Thyroid gland (tissue), 4 donors: ENCODE data around the gene MGAM2. TPM values are rescaled to one million over a fixed set of nuclear protein-coding genes. Genes with fewer than 3 reads are reported as not detected.

Experiments used
- DNase-seq, 2 donors: peaks; one replicate each; pipeline ENCODE4 v3.0.0-alpha.2; 2019
- H3K27ac ChIP-seq, 3 donors: fragments of 200-600 bp; sonication (generic); 1 replicate in 2 of 3; 2 replicates in 1 of 3; pipeline ENCODE4 v1.5.1; 2016 to 2019; ENCODE audit warnings: mild to moderate bottlenecking in 1 of 3, moderate library complexity in 1 of 3
- H3K27me3 ChIP-seq: fragments of 200-600 bp; sonication (generic); one replicate; pipeline ENCODE4 v1.5.1; 2019
- H3K36me3 ChIP-seq, 2 donors: fragments of 200-600 bp; sonication (generic); one replicate each; pipeline ENCODE4 v1.5.1; 2016 to 2019
- H3K4me1 ChIP-seq, 2 donors: fragments of 200-600 bp; sonication (generic); one replicate each; pipeline ENCODE4 v1.5.1; 2017 to 2019
- H3K4me3 ChIP-seq, 3 donors: fragments of 200-600 bp; sonication (generic); replicated peaks in 1 of 3; 1 replicate in 2 of 3; 2 replicates in 1 of 3; pipeline ENCODE4 v1.5.1; 2016; ENCODE audit warnings: mild to moderate bottlenecking in 1 of 3
- H3K9me3 ChIP-seq: fragments of 200-600 bp; sonication (generic); one replicate; pipeline ENCODE4 v1.5.1; 2017
- POLR2A ChIP-seq, 2 donors: fragments of 450-650 bp; IDR thresholded peaks; one replicate each; pipeline ENCODE4 v1.6.1; 2017; ENCODE audit warnings: antibody characterized with exemption in 2 of 2, mild to moderate bottlenecking in 2 of 2, moderate library complexity in 1 of 2
- WGBS, 2 donors: methylation state at CpG; one replicate each; pipeline ENCODE4 v1.1.5; 2017; 5-methylcytosine and 5-hydroxymethylcytosine counted together
- intact Hi-C: fragments of 100-400 bp; cut with DNase I; formaldehyde crosslinking; loops from one replicate; pipeline ENCODE4 v1.15.1; 2023
- total RNA-seq, 4 donors: library from RNA; depleted of rRNA; stranded (reverse); fragments of >200 nt; gene quantifications; one replicate each; pipeline ENCODE4 v1.2.3, GENCODE V29; 2016
- TF ChIP-seq, protein P1 (sequence below), 6 experiments: fragments of 200-600 bp in 3 of 6; fragments of 450-650 bp in 3 of 6; sonication (generic) in 3 of 6; IDR thresholded peaks; one replicate each; pipeline ENCODE4 v1.5.1; 2016 to 2019; ENCODE audit warnings: antibody characterized with exemption in 6 of 6, mild to moderate bottlenecking in 2 of 6, inconsistent platforms in 1 of 6, moderate library complexity in 1 of 6

MGAM2 gene
- not detected for total RNA-seq

DNA sequence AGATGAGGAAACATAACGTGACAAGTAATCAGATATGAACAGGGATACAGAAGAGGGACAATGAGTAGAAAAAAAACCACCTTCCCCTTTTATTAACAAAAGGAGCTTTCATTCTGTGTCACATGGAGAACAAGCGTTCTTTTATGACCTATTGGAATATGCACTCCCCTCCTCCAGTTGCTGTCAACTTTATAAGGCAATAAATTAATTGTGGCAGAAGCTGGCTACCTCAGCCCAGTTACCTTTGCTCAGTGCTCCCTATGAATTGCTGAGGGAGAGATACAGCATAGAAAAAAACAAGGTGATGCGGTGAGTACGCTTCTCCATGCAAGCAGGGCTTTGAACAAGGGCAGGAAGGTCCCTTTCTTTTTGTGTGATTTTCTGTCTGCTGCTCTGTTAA lies at the start of gene MGAM2:
MGAM2 (plus strand) TSS at position 220 of the 400 bp plus-strand sequence. CDS start 5,156 bp downstream, outside the sequence.
- Histone ChIP-seq H3K27me3 (no peaks in the 10 kb centered on the region), H3K36me3 (no peaks in the 10 kb centered on the region), H3K4me3 (no peak within 1 kb of the TSS), H3K27ac (no peak within 1 kb of the TSS), H3K4me1 (no peaks in the 10 kb centered on the region), H3K9me3 (no peaks in the 10 kb centered on the region)
- no peak for DNase-seq
- intact Hi-C loops, result no loop called here
- TF ChIP-seq, protein P1, sequence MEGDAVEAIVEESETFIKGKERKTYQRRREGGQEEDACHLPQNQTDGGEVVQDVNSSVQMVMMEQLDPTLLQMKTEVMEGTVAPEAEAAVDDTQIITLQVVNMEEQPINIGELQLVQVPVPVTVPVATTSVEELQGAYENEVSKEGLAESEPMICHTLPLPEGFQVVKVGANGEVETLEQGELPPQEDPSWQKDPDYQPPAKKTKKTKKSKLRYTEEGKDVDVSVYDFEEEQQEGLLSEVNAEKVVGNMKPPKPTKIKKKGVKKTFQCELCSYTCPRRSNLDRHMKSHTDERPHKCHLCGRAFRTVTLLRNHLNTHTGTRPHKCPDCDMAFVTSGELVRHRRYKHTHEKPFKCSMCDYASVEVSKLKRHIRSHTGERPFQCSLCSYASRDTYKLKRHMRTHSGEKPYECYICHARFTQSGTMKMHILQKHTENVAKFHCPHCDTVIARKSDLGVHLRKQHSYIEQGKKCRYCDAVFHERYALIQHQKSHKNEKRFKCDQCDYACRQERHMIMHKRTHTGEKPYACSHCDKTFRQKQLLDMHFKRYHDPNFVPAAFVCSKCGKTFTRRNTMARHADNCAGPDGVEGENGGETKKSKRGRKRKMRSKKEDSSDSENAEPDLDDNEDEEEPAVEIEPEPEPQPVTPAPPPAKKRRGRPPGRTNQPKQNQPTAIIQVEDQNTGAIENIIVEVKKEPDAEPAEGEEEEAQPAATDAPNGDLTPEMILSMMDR (IDR thresholded peaks at IDR 0.05), result no peak
- TF ChIP-seq POLR2A (IDR thresholded peaks at IDR 0.05), result no peak
- 68 to 73% methylated on average over 4 of the region's 4 CpGs for WGBS, 2 donors

DNA sequence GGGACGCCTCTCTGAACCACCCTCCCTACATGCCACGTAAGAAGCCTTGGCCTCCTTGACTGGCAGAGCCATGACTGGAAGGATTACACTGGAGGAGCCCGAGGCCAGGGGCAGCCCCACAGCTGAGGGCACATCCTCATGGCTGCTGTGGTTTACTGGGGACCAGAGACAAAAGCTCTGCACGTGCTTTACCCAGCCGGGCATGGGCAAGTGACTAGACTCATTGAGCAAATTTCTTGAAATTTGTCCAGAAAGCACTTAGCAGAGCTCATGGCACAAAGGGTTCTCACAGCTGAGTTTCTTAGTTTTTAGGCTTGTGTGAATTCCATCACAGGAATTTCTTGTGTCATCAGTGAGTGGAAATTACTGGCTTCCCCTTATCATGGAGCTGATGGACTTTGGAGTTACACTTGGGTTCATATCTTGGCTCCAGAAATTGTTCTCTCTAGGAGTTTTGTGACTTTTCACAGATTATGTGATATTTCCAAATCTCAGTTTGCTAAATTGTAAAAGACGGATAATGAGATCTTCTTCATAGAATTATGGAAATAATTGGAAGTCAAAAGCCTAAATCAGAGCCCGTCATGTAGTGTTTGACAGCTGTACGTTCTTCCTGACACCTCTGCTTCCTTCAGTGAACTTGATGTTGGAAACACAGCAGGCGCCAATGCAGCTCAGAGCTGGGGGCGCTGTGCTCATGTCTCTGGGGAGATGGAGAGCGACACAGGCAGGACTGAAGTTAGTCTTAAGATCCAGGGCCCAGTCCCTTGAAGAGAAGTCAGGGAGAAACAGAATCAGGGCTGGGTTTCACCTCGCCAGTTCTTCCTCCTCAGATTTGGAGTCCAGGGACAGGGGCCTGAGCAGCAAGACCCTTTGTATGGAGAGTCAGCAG lies 47.7 kb upstream of the MGAM2 start:
- H3K4me1 ChIP-seq, result no peaks in the 10 kb centered on the region
- H3K36me3 ChIP-seq, result no peaks in the 10 kb centered on the region
- no peaks in the 10 kb centered on the region for H3K9me3 ChIP-seq
- H3K27ac ChIP-seq, result no peak overlapping the region
- no peak for DNase-seq
- TF ChIP-seq, protein P1 (IDR thresholded peaks at IDR 0.05), result no peak
- TF ChIP-seq POLR2A (IDR thresholded peaks at IDR 0.05), result no peak
- H3K27me3 ChIP-seq, result no peaks in the 10 kb centered on the region
- intact Hi-C loops, result no loop called here
- H3K4me3 ChIP-seq, result no peak overlapping the region
- 66 to 69% methylated on average over 12 of the region's 12 CpGs for WGBS, 2 donors

- intact Hi-C loops, result no loop called here
- TF ChIP-seq, protein P1 (IDR thresholded peaks at IDR 0.05), result no peak
- no peak for TF ChIP-seq POLR2A (IDR thresholded peaks at IDR 0.05)
- Histone ChIP-seq H3K4me3 (no peak overlapping the region), H3K36me3 (no peaks in the 10 kb centered on the region), H3K27ac (no peak overlapping the region), H3K27me3 (no peaks in the 10 kb centered on the region), H3K9me3 (no peaks in the 10 kb centered on the region), H3K4me1 (no peaks in the 10 kb centered on the region)
- no peak for DNase-seq
- 88 to 95% methylated on average over 8 of the region's 8 CpGs for WGBS, 2 donors
These were observed 45.0 kb upstream of the MGAM2 start for GRCh38 chr7:142066536-142066935.

- DNase-seq, result no peak
- TF ChIP-seq POLR2A (IDR thresholded peaks at IDR 0.05), result no peak
- TF ChIP-seq, protein P1 (IDR thresholded peaks at IDR 0.05), result no peak
- H3K36me3 ChIP-seq, result no peaks in the 10 kb centered on the region
- 95 to 97% methylated on average over 4 of the region's 4 CpGs for WGBS, 2 donors
- no peak overlapping the region for H3K4me3 ChIP-seq
- intact Hi-C loops, result no loop called here
- H3K4me1 ChIP-seq, result no peaks in the 10 kb centered on the region
- no peaks in the 10 kb centered on the region for H3K9me3 ChIP-seq
- no peaks in the 10 kb centered on the region for H3K27me3 ChIP-seq
- H3K27ac ChIP-seq, result no peak overlapping the region
These were observed 33.8 kb upstream of the MGAM2 start for GRCh38 chr7:142077762-142078161.

- no peak overlapping the region for H3K4me3 ChIP-seq
- intact Hi-C loops, result no loop called here
- 88 to 90% methylated on average over 1 of the region's 1 CpG for WGBS, 2 donors
- H3K36me3 ChIP-seq, result no peaks in the 10 kb centered on the region
- no peak overlapping the region for H3K27ac ChIP-seq
- TF ChIP-seq, protein P1 (IDR thresholded peaks at IDR 0.05), result no peak
- no peak for TF ChIP-seq POLR2A (IDR thresholded peaks at IDR 0.05)
- no peaks in the 10 kb centered on the region for H3K27me3 ChIP-seq
- H3K9me3 ChIP-seq, result no peaks in the 10 kb centered on the region
- DNase-seq, result no peak
- no peaks in the 10 kb centered on the region for H3K4me1 ChIP-seq
These were observed 27.9 kb upstream of the MGAM2 start for GRCh38 chr7:142083605-142084004.
